Kidney tubule cell (primary cell): ENCODE results near the gene SYS1.

Experiments
- DNase-seq: peaks from one replicate; pipeline ENCODE4 v3.0.0-alpha.2; 2018; ENCODE audit warnings: low spot score

Gene SYS1

GRCh38 chr20:45362804-45363610, at the start of gene SYS1:
Gene SYS1 (plus strand): TSS chr20:45363156. CDS start chr20:45363532, 376 bp downstream.
- DNase-seq: peak; percentile 99

DNA sequence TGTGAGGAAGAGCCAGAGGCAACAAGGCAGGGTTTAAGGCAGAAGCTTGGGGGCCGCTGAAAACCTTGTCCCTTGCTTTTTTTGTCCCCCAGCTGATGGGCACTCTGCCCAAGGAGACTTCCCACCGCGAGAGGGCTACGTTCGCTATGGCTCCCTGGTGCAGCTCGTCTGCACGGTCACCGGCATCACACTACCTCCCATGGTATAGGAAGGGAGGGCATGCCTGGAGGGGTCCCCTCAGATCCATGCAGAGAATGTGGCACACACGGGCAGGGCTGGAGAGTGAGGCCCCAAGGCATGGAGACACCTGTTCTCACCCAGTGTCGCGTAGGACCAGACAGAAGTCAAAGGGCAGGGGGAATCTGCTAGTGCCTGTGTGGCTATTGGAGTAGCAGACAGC, 49.0 kb upstream of the SYS1 start:
- DNase-seq: no peak

GRCh38 chr20:45315672-45316071, 47.3 kb upstream of the SYS1 start:
- no peak for DNase-seq

DNA sequence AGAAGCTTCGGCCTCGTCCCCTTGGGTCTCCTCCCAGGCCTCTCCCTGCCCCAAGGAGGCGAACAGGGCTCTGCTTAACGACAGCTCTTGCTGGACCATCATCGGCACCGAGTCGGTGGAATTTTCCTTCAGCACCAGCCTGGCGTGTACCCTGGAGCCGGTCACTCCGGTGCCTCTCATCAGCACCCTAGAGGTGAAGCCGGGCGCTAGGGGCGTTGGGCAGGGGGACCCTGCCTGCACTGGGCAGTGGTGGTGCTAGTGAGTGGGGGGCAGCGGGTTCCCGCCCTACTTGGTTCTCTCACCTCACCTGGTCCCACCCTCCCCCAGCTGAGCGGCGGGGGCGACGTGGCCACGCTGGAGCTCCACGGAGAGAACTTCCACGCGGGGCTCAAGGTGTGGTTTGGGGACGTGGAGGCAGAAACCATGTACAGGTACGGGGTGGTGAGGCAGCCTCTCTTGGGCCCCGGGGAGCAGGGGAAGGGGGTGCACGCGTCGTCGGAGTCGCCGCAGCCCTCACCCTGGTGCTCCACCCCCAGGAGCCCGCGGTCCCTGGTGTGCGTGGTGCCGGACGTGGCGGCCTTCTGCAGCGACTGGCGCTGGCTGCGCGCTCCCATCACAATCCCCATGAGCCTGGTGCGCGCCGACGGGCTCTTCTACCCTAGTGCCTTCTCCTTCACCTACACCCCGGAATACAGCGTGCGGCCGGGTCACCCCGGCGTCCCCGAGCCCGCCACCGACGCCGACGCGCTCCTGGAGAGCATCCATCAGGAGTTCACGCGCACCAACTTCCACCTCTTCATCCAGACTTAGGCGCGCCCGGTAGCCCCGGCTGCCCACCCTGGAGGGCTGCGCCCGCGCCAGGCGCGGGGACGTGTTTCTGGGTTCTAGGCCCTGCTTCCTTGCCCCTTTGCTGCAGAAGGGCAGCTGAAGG, 46.5 kb upstream of the SYS1 start:
- no peak for DNase-seq

DNA sequence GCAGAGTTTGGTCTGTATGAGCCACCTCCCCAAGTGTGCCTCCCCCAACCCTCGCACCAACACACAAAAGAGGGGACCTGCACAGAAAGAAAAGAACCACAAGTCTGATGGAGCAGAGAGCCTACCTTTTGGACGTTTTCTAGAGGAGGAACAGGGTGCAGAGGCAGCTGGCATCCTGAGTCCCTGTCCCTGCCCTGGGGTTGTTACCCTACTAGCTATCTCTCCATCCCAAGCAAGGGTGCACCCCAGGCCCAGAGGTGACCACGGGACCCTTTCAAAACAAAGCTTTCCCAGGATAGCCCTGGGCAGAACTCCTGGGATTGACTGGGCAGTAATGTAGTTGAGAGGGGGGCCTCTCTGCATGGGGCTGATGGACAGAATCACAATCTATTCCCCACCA, 45.1 kb upstream of the SYS1 start:
- no peak for DNase-seq

- DNase-seq: no peak
Observed at GRCh38 chr20:45318386-45318939, 44.5 kb upstream of the SYS1 start.

DNA sequence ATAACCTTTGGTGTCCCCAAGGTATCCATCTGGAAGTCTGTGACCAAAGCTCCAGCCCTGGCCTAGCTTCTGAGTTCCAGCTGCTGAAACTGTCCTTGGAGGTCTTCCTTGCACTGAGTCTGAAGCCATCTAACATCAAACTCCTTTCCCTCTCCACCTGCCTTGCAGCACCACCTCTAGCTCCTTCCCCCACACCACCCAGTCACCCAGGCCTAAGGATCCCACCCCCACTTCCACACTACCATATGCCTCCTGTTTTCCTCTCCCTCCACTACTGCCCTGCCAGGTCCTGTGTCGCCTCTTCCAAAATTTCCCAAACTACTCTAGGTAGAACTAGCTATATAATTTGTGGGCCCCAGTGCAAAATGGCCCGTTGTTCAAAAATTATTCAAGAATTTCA, 44.0 kb upstream of the SYS1 start:
- DNase-seq: no peak

DNA sequence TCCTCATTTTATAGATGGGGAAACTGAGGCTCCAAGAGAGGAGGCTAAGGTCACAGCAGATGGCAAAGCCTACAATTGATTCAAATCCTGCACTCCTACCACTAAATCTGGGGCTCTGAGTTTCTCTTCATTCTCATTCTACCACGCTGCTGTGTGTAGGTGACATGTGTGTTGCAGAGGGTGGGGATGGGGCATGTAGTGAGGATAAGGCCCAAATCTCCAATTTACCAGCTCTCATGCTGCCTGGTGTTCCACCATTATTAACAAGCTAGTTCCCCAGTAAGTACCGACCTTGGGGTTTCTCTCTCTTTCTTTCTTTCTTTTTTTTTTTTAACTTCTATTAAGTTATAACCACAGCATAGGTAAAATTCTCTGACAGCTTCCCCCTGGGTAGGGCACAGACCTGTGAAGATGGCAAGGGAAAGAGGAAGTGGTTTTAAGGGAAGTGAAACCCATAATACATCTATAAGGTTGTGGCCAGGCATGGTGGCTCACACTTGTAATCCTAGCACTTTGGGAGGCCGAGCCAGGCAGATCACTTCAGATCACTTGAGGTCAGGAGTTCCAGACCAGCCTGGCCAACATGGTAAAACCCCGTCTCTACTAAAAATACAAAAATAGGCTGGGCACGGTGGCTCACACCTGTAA, 41.9 kb upstream of the SYS1 start:
- no peak for DNase-seq

DNA sequence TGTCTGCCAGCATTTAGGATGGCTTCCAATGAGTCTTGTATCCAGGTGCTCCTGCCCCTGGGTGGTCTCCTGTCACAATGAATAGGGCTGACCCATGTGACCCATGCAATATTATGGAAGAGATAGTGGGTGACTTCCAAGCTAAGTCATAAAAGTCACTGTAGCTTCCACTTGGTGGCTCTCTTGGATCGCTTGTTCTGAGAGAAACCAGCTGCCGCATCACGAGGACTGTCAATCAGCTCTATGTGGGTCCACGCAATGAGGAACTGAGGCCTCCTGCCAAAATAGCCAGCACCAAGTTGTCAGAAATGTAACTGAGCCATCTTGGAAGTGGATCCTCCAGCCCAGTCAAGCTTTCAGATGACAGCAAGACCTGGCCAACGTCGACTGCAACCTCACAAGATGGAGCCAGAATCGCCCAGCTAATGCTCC, 40.0 kb upstream of the SYS1 start:
- DNase-seq: peak; percentile 64

GRCh38 chr20:45323731-45324130, 39.2 kb upstream of the SYS1 start:
- peak; percentile 29 for DNase-seq

- DNase-seq: no peak
Observed at GRCh38 chr20:45325371-45325770, 37.6 kb upstream of the SYS1 start.

DNA sequence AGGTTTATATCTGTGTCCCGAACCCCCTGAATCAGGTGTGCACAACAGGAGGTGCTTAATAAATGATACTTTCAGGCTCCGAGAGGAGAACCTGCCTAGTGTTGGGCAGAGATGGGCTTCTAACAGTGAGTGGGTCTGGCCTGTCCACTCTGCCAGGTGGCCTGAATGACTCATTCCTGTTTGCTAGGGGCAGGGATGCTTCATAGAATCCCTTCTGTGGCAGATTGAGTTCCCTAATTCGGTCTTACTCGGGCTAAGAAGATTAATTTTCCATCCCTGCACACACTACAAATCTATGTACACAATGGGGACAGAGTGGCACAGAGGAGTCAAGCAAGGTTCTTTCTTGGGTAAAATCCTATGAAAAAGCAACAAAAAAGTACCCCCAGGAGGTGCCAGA, 34.5 kb upstream of the SYS1 start:
- DNase-seq: no peak

DNA sequence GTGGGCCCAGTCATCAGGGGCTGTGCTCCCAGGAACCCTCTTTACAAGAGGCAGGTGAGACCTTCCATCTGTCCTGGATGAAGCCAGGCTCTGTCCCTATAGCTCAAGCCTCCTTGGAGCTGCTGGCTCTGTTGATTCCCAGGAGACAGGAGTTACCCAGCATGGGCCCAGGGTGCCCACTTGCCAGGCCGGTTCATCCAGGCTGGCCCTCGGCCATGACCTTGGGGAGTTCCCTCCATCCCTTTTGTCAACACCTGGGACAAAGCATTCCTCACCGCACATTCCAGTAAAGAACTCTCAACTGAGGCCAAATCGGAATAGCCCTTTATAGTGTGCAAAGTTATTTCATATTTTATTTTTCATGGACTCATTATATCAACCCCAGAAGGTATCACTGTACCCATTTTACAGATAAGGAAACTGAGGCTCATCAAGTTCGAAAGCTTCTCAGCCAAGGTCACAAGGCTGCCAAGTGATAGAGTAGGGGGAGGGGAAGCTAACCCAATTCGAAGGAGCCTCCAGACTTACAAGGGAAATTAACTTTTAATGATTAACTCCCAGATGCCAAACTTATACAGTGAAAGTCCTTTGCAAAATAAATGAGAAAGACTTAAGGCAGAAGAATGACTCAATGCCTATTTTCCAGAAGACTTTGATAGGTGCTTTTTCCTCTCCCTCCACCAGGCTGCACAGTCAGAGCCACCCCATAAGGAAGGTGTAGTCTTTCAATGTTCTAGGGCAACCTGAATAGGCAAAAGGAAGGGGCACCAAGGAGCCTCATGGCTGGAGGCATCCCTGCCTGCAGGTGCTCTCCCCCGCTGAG, 33.2 kb upstream of the SYS1 start:
- DNase-seq: peak; percentile 83

GRCh38 chr20:45330476-45330875, 32.5 kb upstream of the SYS1 start:
- DNase-seq: no peak

DNA sequence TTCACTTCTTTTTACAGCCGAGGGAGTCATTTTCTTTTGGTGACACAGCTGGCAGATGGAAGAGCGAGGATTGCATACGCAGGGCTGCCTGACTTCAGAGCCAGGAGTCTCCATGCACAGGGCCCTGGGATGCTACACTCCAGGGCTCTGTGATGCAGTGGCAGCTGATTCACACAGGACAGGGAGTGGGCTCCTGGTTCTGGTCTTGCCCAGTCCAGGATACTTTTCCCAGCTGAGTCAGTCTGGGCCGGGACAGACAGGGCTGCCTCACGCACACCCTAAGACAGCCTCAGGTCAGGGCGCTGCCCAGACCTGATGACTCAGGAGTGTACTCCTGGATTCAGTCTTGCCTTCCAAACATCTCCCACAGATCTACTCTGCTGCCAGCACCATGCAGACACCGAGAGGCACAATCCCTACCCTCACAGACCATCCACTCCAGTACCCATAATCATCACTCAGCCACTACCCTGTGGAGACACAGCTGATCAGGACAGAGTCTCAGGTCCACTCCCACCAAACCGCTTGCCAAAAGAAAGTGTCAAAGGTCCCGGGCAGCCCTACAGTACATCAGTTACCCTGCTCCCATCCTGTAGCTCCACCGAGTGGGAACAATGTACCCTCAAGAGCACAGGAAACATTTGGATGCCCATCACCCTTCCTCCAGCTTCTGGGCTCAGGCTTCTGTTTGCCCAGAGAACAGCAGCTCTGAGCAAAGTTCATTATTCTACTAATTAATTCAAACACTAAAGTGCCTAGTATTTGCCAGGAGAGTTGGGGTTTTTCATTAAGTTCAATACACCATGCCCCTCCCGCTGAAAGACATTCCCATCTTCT, 26.2 kb upstream of the SYS1 start:
- peak; percentile 97 for DNase-seq

GRCh38 chr20:45337367-45338120, 25.4 kb upstream of the SYS1 start:
- DNase-seq: peak; percentile 97

DNA sequence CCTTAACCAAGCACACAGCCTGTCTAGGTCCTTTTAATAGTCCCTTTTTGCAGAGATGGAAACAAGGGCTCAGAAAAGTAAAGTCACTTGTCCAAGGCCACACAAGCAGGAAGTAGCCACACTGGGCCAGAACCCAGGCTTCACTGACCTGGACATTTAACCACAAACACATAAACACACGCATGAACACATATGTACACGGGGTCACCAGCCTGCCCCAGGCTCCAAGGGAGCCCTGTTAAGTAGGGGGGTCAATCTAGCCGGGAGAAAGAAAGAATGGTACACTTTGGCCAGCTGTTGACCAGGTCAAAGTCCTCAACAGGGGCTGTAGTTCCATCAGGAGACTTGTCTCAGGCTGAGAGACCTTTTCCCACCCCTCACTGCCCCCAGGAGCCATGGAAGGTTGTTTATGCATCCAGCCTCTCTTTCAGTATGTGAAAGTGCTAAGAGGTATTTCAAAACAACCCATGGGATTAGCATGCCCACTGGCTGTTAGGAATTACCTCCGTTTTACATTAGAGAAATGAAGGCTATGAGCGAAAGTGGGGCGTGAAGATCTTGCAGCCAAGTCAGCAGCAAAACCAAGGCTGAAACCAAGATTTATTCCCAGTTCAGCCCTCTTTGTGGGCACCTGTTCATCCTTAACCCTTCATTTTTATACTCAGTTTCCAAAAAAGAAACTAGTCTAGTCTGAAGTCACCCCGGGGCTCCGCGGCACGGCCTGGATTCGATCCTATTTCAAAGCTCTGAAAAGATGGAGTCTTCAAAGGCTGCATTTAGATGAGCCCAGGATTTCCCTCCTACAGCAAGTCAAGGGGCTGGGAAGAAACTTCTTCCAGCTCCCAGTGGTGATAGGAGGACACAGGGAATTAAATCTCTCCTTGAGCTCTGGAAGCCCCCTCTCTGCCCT, 24.6 kb upstream of the SYS1 start:
- DNase-seq: no peak

DNA sequence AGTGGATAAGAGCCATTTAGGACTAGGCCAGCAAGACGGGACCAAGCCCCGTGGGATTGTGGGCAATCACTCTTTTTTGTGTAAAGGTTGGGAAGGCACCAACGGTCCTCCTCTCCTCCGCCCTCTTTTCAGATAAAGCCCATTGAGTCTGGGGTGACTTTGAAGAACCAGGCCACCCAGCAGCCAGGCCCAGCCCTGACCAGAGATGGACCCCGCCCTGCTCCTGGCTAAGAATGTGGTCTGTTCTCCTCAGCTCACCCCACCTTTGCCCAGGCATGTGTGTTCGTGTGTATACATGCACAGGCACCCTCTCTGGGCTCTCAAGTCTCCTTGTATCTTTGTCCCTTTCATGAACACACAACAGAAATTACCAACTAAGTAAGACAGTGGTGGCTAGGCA, 23.9 kb upstream of the SYS1 start:
- no peak for DNase-seq

- no peak for DNase-seq
Observed at GRCh38 chr20:45339799-45340198, 23.2 kb upstream of the SYS1 start.
